Measurements from ENCODE around the gene ITPRID2.
"Not testable (repeated sequence)": the region's sequence is repeated elsewhere in the genome, so short reads cannot be mapped to it uniquely, and the experiment has no call there.

Gene ITPRID2

GRCh38 chr2:181961167-181961566 is 69.6 kb downstream of the ITPRID2 start:
- DNase-seq (ENCODE audit: low spot score), result not testable (repeated sequence)

- no peak for DNase-seq (ENCODE audit: low spot score)
These were observed 70.6 kb downstream of the ITPRID2 start for GRCh38 chr2:181962142-181962541.

GRCh38 chr2:181970160-181970794 is 78.7 kb downstream of the ITPRID2 start:
- DNase-seq (ENCODE audit: low spot score), result no peak

DNA sequence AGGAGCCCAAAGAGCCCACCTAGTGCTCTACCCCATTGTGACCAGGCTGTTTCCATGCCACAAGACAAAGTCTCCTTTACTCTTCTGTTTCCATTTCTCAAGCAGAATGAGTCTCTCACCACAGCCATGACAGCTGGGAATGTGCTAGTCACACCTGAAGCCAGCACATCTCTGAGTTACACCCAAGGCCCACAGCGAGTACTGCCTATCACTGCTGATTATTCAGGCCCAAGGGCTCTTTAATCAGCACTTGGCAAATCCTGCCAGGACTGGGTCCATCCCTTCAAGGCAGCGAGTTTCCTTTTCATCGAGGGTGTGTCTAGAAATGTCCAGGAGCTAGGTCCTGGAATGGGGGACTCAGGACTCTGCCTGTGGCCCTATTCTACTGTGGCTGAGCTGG is 79.5 kb downstream of the ITPRID2 start:
- no peak for DNase-seq (ENCODE audit: low spot score)

GRCh38 chr2:181972431-181973170 is 81.1 kb downstream of the ITPRID2 start:
- DNase-seq (ENCODE audit: low spot score), result no peak

DNA sequence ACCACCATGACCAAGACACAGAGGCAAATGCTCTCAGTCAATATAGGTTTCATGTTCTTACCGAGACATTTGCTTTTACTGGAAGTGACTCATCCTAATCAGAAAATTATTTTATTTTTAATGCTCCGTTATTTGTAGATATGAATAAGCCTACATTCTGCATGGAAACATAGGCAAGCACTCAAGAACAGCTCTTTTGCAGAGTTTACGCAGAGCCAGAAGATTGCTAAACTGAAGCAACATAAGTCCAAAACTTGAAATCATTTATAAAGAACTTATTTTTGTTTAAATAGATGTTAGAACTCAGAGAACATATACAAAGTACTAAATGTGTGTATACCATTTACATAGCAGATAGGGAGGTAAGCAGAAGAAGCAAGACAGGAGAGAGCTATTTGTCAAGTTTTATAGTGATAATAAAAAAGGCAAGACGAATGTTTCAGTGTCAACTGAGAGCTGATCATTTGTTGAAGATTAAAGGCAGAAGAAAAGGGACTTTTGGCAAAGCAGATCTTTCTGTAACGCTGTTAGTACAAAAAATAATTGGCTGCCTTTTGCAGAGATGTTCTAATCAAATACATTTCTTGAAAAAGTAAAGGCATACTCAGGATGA is 81.7 kb downstream of the ITPRID2 start:
- no peak for DNase-seq (ENCODE audit: low spot score)

DNA sequence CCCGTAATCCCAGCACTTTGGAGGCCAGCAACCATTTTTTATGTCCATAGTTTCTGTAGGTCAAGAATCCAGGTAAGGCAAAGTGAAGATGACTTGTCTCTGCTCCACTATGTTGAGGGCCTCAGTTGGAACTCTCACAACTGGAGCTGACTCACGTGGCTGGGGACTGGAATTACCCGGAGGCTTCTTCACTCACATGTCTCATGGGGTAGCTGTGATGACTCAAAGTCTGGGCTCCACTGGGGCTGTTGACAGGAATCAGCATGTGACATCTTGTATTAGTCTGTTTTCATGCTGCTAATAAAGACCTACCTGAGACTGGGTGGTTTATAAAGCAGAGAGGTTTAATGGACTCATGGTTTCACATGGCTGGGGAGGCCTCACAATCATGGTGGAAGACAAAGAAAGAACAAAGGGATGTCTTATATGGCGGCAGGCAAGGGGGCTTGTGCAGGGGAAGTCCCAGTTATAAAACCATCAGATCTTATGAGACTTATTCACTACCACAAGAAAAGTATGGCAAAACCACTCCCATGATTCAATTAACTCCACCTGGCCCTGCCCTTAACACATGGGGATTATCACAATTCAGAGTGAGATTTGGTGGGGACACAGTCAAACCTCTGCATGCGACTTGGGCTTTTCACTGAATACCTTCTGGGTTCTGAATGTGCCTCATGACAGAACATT is 86.3 kb downstream of the ITPRID2 start:
- no peak for DNase-seq (ENCODE audit: low spot score)

- no peak for DNase-seq (ENCODE audit: low spot score)
These were observed 87.0 kb downstream of the ITPRID2 start for GRCh38 chr2:181978351-181979150.

All from globus pallidus (tissue), 1 donor.